MM.1S (cell line): ENCODE results near the gene TMEM116.

Experiments
- DNase-seq: peaks from one replicate; pipeline ENCODE4 v3.0.0-alpha.2; 2015
- H2AFZ ChIP-seq: fragments of 300-600 bp; sonication (generic); 2 replicates; pipeline ENCODE4 v1.6.0; 2016; ENCODE audit warnings: antibody characterized with exemption, low read length
- H3F3A ChIP-seq: fragments of 300-600 bp; sonication (generic); 2 replicates; pipeline ENCODE4 v1.6.1; 2016; ENCODE audit warnings: mild to moderate bottlenecking, antibody characterized with exemption, low read length, moderate library complexity, mixed read lengths; ENCODE audit not compliant: insufficient read depth
- H3K27ac ChIP-seq: fragments of 300-600 bp; sonication (generic); 2 replicates; pipeline ENCODE4 v1.5.1; 2016; ENCODE audit warnings: mild to moderate bottlenecking, low read length
- H3K27me3 ChIP-seq: fragments of 300-600 bp; sonication (generic); replicated peaks from 2 replicates; pipeline ENCODE4 v1.6.0; 2016; ENCODE audit warnings: low read length; ENCODE audit not compliant: insufficient read depth
- H3K36me3 ChIP-seq: fragments of 300-600 bp; sonication (generic); replicated peaks from 2 replicates; pipeline ENCODE4 v1.6.1; 2016; ENCODE audit warnings: mild to moderate bottlenecking, low read length, mixed read lengths; ENCODE audit not compliant: insufficient read depth
- H3K4me1 ChIP-seq: fragments of 300-600 bp; sonication (generic); 2 replicates; pipeline ENCODE4 v1.6.1; 2016; ENCODE audit warnings: low read length, mixed read lengths
- H3K4me2 ChIP-seq: fragments of 300-600 bp; sonication (generic); 2 replicates; pipeline ENCODE4 v1.6.0; 2016; ENCODE audit warnings: low read depth, low read length
- H3K4me3 ChIP-seq: fragments of 300-600 bp; sonication (generic); 2 replicates; pipeline ENCODE4 v1.5.1; 2016; ENCODE audit warnings: low read length, mixed read lengths
- H3K79me2 ChIP-seq: fragments of 300-600 bp; sonication (generic); 2 replicates; pipeline ENCODE4 v1.6.1; 2016; ENCODE audit warnings: mixed run types, low read length, mixed read lengths
- H3K9ac ChIP-seq: fragments of 300-600 bp; sonication (generic); 2 replicates; pipeline ENCODE4 v1.6.1; 2016; ENCODE audit warnings: low read length, mixed read lengths
- H3K9me2 ChIP-seq: fragments of 300-600 bp; sonication (generic); replicated peaks from 2 replicates; pipeline ENCODE4 v1.6.1; 2016; ENCODE audit warnings: mild to moderate bottlenecking, low read length, mixed read lengths; ENCODE audit not compliant: insufficient read depth
- H3K9me3 ChIP-seq: fragments of 300-600 bp; sonication (generic); replicated peaks from 2 replicates; pipeline ENCODE4 v1.6.1; 2016; ENCODE audit warnings: mild to moderate bottlenecking, low read length, mixed read lengths; ENCODE audit not compliant: insufficient read depth
- H4K20me1 ChIP-seq: fragments of 300-600 bp; sonication (generic); 2 replicates; pipeline ENCODE4 v1.6.1; 2016; ENCODE audit warnings: mild to moderate bottlenecking, low read length, moderate library complexity, mixed read lengths; ENCODE audit not compliant: insufficient read depth
- EZH2 ChIP-seq: fragments of 300-600 bp; sonication (generic); optimal IDR thresholded peaks from 2 replicates; pipeline ENCODE3; 2017; ENCODE audit warnings: low read depth, mild to moderate bottlenecking, antibody characterized with exemption, low read length, mixed read lengths
- EZH2phosphoT487 ChIP-seq: fragments of 300-600 bp; sonication (generic); IDR thresholded peaks from 2 replicates; pipeline ENCODE4 v1.6.1; 2018; ENCODE audit warnings: antibody characterized with exemption, low read length
- TF ChIP-seq, protein P1 (sequence below): fragments of 300-600 bp; sonication (generic); IDR thresholded peaks from 2 replicates; pipeline ENCODE4 v1.5.1; 2016; ENCODE audit warnings: antibody characterized with exemption, low read length, mixed read lengths

Gene TMEM116

DNA sequence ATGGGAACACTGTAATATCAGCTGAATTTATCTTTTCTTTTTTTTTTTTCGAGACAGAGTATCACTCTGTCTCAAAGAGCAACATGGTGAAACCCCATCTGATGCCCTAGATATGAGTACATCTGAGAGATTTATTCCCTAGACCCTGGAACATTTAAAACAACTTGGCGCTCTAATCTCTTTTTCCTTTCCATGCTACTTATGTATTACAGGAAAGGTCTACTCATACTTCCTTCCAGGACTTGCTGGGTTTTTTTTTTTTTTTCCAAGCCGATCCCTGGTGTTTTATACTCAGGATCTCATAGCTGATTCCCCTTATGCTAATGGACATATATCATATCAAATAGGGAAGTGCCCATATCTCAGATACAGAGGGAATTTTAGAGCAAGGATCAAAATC, 87.8 kb downstream of the TMEM116 start:
- Histone ChIP-seq H2AFZ (no peak overlapping the region), H3K9ac (no peak overlapping the region), H3K9me3 (no peaks in the 10 kb centered on the region), H3K4me1 (no peaks in the 10 kb centered on the region), H3K27ac (no peak overlapping the region), H3F3A (no peaks in the 10 kb centered on the region), H3K27me3 (no peaks in the 10 kb centered on the region), H3K4me2 (no peak overlapping the region), H3K9me2 (no peaks in the 10 kb centered on the region), H3K36me3 (no peaks in the 10 kb centered on the region), H3K79me2 (no peaks in the 10 kb centered on the region), H4K20me1 (no peaks in the 10 kb centered on the region), H3K4me3 (no peak overlapping the region)
- TF ChIP-seq EZH2 (no peak), EZH2phosphoT487 (no peak)
- TF ChIP-seq, protein P1, sequence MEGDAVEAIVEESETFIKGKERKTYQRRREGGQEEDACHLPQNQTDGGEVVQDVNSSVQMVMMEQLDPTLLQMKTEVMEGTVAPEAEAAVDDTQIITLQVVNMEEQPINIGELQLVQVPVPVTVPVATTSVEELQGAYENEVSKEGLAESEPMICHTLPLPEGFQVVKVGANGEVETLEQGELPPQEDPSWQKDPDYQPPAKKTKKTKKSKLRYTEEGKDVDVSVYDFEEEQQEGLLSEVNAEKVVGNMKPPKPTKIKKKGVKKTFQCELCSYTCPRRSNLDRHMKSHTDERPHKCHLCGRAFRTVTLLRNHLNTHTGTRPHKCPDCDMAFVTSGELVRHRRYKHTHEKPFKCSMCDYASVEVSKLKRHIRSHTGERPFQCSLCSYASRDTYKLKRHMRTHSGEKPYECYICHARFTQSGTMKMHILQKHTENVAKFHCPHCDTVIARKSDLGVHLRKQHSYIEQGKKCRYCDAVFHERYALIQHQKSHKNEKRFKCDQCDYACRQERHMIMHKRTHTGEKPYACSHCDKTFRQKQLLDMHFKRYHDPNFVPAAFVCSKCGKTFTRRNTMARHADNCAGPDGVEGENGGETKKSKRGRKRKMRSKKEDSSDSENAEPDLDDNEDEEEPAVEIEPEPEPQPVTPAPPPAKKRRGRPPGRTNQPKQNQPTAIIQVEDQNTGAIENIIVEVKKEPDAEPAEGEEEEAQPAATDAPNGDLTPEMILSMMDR, result no peak
- DNase-seq, result no peak

DNA sequence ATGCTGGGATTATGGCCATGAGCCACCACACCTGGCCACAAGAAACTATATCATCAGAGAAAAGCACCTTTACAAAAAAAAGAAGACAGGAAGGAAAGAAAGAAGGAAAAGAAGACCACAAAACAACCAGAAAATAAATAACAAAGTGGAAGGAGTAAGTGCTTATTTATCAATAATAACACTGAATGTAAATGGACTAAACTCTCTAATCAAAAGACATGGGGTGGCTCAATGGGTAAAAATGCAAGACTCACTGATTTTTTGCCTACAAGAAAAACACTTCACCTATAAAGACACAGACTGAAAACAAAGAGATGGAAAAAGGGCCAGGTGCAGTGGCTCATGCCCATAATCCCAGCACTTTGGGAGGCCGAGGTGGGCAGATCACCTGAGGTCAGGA, 105.2 kb downstream of the TMEM116 start:
- H3K4me1 ChIP-seq, result no peaks in the 10 kb centered on the region
- no peaks in the 10 kb centered on the region for H3K36me3 ChIP-seq
- no peak overlapping the region for H2AFZ ChIP-seq
- H3K4me2 ChIP-seq, result no peak overlapping the region
- no peak for DNase-seq
- TF ChIP-seq, protein P1, result no peak
- TF ChIP-seq EZH2 (no peak), EZH2phosphoT487 (no peak)
- no peaks in the 10 kb centered on the region for H3K9me3 ChIP-seq
- H3K27me3 ChIP-seq, result no peaks in the 10 kb centered on the region
- H3K79me2 ChIP-seq, result no peaks in the 10 kb centered on the region
- H4K20me1 ChIP-seq, result no peaks in the 10 kb centered on the region
- no peak overlapping the region for H3K4me3 ChIP-seq
- H3F3A ChIP-seq, result no peaks in the 10 kb centered on the region
- H3K9me2 ChIP-seq, result no peaks in the 10 kb centered on the region
- H3K9ac ChIP-seq, result no peak overlapping the region
- H3K27ac ChIP-seq, result no peak overlapping the region

DNA sequence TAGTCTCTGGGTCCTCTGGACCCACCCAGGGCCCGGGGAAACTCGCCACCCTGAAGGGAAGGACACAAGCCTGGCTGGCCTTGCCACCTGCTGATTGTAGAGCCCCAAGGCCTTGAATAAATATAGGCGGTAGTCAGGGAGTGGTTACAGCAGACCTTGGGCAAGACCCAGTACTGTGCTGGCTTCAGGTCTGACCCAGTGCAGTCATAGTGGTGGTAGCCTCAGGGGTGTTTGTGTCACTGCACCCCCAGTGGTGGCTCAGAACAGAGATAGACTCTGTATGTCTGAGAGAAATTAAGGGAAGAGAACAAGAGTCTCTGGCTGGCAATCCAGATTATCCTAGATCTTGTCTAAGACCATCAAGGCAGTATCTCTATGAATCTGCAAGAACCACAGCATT, 107.5 kb downstream of the TMEM116 start:
- Histone ChIP-seq H4K20me1 (no peaks in the 10 kb centered on the region), H2AFZ (no peak overlapping the region), H3K79me2 (no peaks in the 10 kb centered on the region), H3K9ac (no peak overlapping the region), H3K4me3 (no peak overlapping the region), H3K36me3 (no peaks in the 10 kb centered on the region), H3K9me2 (no peaks in the 10 kb centered on the region), H3K4me1 (no peaks in the 10 kb centered on the region), H3K27ac (no peak overlapping the region), H3K4me2 (no peak overlapping the region), H3F3A (no peaks in the 10 kb centered on the region), H3K27me3 (no peaks in the 10 kb centered on the region), H3K9me3 (no peaks in the 10 kb centered on the region)
- no peak for TF ChIP-seq EZH2phosphoT487
- TF ChIP-seq, protein P1, result no peak
- TF ChIP-seq EZH2, result no peak
- no peak for DNase-seq

DNA sequence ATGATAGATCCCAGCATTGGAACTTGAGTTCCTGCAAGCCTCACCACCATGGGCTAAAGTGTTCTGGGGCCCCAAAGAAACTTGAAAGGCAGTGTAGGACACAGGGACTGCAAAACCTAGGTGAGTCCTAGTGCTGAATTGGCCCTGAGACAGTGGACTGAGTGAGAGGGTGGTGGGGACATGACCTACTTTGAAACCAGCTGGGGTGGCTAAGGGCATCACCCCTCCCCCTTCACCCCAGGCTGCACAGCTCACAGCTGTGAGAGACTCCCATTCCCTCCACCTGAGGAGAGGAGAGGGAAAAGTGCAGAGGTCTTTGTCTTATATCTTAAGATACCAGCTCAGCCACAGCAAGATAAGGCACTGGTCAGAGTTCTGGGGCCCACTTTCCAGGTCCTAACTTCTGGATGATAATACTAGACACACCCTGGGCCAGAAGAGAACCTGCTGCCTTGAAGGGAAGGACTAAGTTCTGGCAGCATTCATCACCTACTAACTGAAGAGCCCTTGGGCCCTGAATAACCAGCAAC, 108.5 kb downstream of the TMEM116 start:
- DNase-seq, result no peak
- Histone ChIP-seq H3K27me3 (no peaks in the 10 kb centered on the region), H3K27ac (no peak overlapping the region), H3K36me3 (no peaks in the 10 kb centered on the region), H3F3A (no peaks in the 10 kb centered on the region), H3K4me3 (no peak overlapping the region), H3K4me2 (no peak overlapping the region), H3K4me1 (no peaks in the 10 kb centered on the region), H3K79me2 (no peaks in the 10 kb centered on the region), H3K9me3 (no peaks in the 10 kb centered on the region), H3K9me2 (no peaks in the 10 kb centered on the region), H2AFZ (no peak overlapping the region), H3K9ac (no peak overlapping the region), H4K20me1 (no peaks in the 10 kb centered on the region)
- TF ChIP-seq EZH2, result no peak
- TF ChIP-seq, protein P1, result no peak
- TF ChIP-seq EZH2phosphoT487, result no peak
